ENCODE measurements around the gene ITGAV.

GRCh38 chr2:186713691-186714090 lies 123.8 kb downstream of the ITGAV start:
- TF ChIP-seq CTCF (IDR thresholded peaks at IDR 0.05) (no peak), EP300 (IDR thresholded peaks at IDR 0.05) (no peak), POLR2A (IDR thresholded peaks at IDR 0.05) (no peak), POLR2AphosphoS5 (IDR thresholded peaks at IDR 0.05) (no peak)

Data from sigmoid colon (tissue), 4 donors.